HT1080 (cell line): ENCODE results near the gene TRIM25. TPM values are rescaled to one million over a fixed set of nuclear protein-coding genes. Genes with fewer than 3 reads are reported as not detected.

Source experiments
- DNase-seq: peaks from one replicate; pipeline ENCODE4 v3.0.0-alpha.2; 2015; ENCODE audit warnings: low read depth
- polyA plus RNA-seq, 2 experiments: library from polyadenylated mRNA; depleted of rRNA; stranded (reverse); fragments of >200 nt; gene quantifications; 2 replicates each; pipeline ENCODE4 v1.2.3, GENCODE V29; 2015
- total RNA-seq: library from RNA; depleted of rRNA; stranded (reverse); fragments of >200 nt; shearing (Covaris generic); gene quantifications from 2 replicates; pipeline ENCODE4 v1.2.3, GENCODE V29; 2014; rRNA removed

The TRIM25 gene, protein sequence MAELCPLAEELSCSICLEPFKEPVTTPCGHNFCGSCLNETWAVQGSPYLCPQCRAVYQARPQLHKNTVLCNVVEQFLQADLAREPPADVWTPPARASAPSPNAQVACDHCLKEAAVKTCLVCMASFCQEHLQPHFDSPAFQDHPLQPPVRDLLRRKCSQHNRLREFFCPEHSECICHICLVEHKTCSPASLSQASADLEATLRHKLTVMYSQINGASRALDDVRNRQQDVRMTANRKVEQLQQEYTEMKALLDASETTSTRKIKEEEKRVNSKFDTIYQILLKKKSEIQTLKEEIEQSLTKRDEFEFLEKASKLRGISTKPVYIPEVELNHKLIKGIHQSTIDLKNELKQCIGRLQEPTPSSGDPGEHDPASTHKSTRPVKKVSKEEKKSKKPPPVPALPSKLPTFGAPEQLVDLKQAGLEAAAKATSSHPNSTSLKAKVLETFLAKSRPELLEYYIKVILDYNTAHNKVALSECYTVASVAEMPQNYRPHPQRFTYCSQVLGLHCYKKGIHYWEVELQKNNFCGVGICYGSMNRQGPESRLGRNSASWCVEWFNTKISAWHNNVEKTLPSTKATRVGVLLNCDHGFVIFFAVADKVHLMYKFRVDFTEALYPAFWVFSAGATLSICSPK
- total RNA-seq, result 19.8 and 31.7 TPM in 2 replicates
- 38.7 and 46.3 TPM in 2 replicates for polyA plus RNA-seq (2015; cell fraction: cytosol; rRNA removed)
- 113 and 121 TPM in 2 replicates for polyA plus RNA-seq (2015; cell fraction: nucleus; rRNA removed)

DNA sequence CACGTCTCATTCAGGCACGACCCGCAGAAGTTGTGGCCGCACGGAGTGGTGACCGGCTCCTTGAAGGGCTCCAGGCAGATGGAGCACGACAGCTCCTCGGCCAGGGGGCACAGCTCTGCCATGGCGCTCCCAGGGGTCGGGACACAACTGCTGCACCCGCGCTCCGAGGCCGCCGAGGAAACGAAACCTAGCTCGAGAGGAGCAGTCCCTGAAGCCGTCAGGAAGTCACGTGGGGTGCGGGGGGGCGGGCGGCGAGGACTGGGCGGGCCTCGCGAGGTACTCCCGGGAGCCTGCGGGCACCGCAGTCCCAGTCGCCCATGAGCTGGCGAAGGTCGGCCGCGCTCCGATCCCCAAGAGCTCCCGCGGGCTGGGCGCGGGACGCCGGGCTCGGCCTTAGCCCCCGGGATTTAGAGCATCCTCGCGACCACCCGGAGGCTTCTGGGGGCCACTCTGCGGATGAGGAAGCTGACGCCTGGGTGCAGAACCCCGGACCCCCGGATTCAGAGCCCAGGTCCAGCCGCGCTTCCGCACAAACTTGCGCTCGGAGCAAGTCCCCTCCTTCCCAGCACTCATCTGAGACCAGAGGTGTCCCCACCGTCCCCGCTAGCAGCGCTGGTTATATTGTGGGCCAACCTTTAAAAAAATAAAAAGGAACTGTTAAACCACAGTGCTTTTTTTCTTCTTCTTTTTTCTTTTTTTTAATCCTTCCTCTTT, at the start of gene TRIM25:
TSS of gene TRIM25 (minus strand) at position 183 of the 714 bp plus-strand sequence. CDS start at position 122, 61 bp downstream.
- DNase-seq, result peak; percentile 89

DNA sequence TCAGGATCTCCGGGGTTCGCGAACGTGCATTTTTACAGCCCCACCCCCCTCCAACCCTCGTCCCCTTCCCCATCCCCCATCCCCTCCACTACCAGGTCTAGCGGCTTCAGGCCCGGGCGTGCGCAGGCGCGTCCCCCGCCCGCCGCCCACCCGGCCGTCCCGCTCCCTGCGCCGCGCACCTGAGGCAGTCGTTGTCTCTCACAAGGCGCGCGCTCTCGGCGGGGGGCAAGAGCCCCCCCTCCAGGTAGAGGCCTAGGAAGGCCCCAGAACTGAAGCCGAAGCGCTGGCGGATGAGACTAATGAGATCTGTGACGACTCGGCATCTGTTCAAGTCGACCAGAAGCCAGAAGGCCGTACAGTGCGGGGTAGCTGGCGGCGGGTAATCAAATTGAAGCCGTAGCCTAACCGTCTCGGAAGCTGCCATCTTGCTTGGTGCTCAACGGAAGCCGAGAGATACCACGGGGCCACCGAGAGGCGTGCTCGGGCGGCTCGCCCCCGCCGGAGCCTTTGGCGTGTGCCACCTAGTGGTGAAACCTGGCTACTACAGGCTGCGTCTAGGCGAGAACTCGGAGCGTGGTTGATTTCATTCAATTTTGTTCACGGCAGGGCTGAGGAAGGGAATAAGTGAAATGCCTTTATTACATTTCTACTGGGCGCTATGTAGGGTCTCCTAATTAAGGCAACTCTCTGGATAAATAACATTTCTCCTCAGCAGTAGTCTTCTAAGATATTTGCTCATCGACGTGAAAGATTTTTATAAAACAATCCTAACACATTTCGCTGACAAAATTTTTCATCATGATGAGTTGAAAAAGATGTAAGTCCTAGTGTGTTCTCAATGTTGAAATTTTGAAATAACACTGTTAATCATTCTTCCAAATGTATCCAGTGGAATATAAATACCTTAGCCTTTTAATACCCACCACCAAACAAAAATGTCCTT, 47.0 kb upstream of the TRIM25 start, which contains the start of gene COIL:
TSS of gene COIL (minus strand) at position 455 of the 943 bp plus-strand sequence. CDS start at position 424, 31 bp downstream.
- peak; percentile 82 for DNase-seq

DNA sequence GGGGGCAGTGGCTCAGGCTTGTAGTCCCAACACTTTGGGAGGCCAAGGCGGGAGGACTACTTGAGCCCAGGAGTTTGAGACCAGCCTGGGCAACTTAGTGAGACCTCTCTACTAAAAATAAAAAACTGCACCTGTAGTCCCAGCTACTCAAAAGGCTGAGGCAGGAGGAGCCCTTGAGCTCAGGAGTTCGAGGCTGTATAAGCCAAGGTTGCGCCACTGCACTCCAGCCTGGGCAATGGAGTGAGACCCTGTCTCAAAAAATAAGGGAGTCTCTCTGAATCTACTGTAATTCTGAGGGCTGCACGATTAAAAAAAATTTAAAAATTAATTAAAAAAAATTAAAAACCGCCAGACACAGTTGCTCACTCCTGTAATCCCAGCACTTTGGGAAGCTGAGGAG, 43.1 kb upstream of the TRIM25 start:
- DNase-seq, result no peak

DNA sequence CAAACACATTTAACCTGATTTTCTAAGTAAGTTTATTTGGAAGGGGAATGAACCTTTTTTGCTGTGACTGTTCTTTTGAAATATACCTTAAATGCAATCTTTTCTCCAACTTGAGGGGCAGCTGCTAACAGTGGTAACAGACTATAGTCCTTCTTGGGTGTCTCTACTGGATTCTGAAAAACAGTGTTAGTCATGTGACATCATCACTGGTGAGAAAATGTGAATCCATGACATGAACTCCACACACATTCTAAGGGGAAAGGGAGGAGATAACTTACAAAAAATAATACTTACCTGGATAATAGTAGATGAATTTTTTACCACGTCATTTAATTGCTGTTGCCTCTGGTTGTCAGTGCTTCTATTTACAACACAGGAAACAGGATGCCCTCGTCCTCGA, 35.7 kb upstream of the TRIM25 start:
- DNase-seq, result no peak

GRCh38 chr17:56948491-56948890, 34.6 kb upstream of the TRIM25 start:
- no peak for DNase-seq

- no peak for DNase-seq
These were observed 33.9 kb upstream of the TRIM25 start for GRCh38 chr17:56947741-56948140.

DNA sequence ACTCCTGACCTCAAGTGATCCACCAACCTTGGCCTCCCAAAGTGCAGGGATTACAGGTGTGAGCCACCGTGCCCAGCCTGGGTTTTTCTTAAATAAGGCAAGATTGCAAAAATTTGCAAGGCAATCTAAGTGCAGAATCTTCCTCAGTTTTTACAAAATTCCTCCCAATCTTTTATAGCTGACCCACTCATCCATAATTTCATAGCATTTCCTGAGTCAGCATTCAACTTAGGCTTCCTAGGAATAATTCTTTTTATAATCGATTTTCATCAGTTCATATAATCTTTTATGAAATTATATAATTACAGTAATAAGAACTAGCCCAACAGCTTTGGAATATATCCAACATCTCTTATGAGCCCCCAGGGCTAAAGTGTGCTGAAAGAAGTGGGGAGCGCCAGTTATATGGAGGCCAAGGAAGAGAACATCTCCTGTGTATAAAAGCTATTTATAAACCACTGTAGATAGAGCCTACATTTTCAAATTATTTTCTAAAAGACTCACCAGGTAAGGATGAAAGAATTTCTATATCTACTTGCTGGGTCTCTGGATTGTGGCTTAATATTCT, 32.2 kb upstream of the TRIM25 start:
- no peak for DNase-seq

GRCh38 chr17:56943505-56944125, 29.8 kb upstream of the TRIM25 start:
- DNase-seq, result peak; percentile 55

DNA sequence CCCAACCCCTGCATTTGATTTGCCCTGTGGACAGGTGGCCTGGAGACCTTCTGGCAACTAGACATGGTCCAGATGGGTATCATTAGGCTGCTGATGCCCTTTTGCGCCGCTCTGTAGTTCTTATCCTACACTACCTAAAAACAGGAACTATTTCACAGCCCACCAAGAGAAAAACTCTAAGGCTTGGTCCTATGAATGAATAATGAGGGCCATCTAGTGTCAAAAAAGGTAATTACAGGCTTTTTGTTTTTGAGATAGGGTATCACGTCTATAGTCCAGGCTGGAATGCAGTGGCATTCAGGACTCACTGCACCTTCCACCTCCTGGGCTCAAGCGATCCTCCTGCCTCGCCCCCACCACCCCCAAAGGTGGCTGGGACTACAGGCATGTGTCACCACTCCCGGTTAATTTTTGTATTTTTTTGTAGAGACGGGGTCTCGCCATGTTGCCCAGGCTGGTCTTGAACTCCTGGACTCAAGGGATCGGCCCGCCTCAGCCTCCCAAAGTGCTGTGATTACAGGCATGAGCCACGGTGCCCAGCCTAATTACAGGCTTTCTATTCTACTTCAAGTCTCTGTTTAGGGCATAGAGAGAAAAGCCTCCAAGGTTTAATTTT, 26.1 kb upstream of the TRIM25 start:
- peak; percentile 56 for DNase-seq

GRCh38 chr17:56938206-56938605, 24.4 kb upstream of the TRIM25 start:
- peak; percentile 63 for DNase-seq

DNA sequence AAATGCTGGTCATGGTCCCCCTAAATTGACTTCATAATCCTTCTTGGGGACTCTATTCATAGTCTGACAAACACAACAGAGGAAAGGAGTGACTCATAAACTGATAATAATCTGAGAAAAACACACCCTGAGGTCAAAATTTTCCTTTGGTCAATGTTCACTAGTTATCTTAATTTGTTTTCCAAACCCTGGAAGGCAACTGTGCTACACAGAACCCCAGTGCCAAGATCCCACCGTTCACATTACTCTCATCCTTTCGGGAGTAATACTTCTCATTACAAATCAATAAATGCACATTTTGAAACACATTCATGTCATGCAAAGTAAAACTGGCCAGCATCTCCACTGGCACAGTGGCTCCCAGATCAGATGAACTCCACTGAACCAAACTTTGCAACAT, 23.8 kb upstream of the TRIM25 start:
- no peak for DNase-seq

DNA sequence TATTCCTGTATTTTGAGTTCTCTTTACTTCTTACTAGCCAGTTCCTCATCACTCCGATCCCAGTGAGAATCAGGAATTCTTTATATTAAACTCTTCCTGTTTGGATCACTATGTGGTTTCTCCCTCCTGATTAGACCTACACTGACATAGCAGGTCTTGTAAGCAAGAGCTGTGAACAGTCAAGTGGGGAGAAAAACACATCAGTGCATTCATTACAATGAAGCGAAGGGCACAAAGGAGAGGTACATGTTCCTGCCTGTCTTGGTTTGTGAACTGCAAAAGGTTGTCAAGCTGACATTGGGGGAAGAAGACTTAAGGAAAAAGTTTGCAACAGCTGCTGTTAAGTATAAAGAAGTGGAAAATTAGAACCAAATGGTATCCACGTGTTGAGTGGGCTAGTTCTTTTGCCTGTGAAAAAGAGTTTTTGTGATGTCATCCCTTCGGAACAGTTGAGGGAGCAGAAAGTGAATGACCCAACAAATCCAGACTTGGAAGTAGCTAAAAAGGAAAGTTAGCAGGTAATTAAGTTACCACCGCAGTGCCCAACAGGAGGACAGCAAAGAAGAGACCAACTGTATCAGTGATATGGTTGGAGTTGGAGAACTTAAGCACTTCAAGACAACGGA, 23.0 kb upstream of the TRIM25 start:
- no peak for DNase-seq

DNA sequence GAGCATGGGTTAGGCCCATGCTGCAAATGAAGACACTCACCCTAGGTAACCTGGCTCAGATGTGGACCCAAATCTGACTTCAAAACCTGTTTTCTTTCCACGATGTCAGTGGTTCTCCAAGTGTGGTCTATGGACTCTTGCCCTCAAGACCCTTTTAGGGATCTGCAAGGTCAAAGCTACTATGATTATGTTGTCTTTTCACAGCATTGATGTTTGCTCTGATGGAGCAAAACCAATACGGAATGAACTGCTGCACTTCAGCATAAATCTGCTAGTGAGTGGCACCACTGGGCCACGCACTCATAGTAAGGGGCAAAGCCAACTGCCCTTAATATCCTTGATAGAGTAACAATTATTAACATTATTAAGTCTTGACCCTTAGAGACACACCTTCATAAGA, 21.6 kb upstream of the TRIM25 start:
- DNase-seq, result no peak

GRCh38 chr17:56934280-56934679, 20.4 kb upstream of the TRIM25 start:
- no peak for DNase-seq

- DNase-seq, result no peak
These were observed 20.0 kb upstream of the TRIM25 start for GRCh38 chr17:56933868-56934267.

DNA sequence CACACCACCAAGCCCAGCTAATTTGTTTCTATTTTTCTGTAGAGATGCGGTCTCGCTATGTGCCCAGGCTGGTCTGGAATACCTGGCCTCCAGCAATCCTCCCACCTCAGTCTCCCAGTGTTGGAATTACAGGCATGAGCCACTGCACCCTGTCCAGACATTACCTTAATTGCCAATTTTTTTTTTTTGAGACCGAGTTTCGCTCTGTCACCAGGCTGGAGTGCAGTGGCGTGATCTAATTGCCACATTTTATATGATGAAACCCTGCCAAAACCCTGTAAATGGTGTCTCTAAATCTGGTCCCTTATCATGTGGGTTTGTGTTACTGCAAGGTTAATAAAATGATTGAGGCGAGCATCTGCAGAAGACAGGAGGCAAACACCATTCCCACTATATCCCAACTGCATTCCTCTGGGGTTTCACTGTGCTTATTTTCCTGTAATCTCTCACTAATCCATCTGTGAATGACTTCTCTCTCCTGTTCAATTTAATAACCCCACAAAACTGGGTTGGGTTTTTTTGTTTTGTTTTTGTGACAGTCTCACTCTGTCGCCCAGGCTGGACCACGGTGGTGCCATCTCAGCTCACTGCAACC, 19.4 kb upstream of the TRIM25 start:
- no peak for DNase-seq

- no peak for DNase-seq
These were observed 17.0 kb upstream of the TRIM25 start for GRCh38 chr17:56930739-56931337.

- no peak for DNase-seq
These were observed 15.6 kb upstream of the TRIM25 start for GRCh38 chr17:56929362-56929969.
